Glomerular visceral epithelial cell (primary cell): ENCODE results near the gene SCN3B.
"Not testable (repeated sequence)": the region's sequence is repeated elsewhere in the genome, so short reads cannot be mapped to it uniquely, and the experiment has no call there.

Source experiments
- DNase-seq: peaks from one replicate; pipeline ENCODE4 v3.0.0-alpha.2; 2016; ENCODE audit errors: extremely low spot score

Gene SCN3B, protein sequence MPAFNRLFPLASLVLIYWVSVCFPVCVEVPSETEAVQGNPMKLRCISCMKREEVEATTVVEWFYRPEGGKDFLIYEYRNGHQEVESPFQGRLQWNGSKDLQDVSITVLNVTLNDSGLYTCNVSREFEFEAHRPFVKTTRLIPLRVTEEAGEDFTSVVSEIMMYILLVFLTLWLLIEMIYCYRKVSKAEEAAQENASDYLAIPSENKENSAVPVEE

GRCh38 chr11:123654566-123655081 is at the start of gene SCN3B:
TSS of gene SCN3B (minus strand) at chr11:123654624. CDS start at chr11:123653801, 823 bp downstream.
- DNase-seq, result peak; percentile 15

GRCh38 chr11:123702696-123703095 is 48.3 kb upstream of the SCN3B start:
- DNase-seq, result no peak

DNA sequence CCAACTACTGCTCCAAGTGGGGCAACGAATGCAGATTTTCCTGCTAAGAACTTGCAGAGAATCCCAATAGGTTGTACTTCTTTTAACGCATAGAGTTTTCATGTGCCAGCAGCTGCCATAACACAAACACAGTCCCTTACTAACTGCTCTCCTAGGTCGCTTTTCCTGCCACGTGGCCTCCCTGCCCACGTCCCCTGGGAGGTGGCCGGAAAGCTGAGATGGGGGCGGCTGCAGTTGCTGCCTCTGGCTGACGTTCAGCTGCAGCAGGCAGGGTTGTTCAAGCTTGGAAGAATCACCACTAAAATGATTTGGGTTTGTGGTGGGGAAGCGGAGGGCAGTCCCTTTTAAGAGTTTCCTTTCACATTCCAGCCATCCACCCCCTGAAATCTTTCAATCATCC is 47.7 kb upstream of the SCN3B start:
- DNase-seq, result no peak

- DNase-seq, result no peak
Observed at GRCh38 chr11:123700772-123701171, 46.3 kb upstream of the SCN3B start.

DNA sequence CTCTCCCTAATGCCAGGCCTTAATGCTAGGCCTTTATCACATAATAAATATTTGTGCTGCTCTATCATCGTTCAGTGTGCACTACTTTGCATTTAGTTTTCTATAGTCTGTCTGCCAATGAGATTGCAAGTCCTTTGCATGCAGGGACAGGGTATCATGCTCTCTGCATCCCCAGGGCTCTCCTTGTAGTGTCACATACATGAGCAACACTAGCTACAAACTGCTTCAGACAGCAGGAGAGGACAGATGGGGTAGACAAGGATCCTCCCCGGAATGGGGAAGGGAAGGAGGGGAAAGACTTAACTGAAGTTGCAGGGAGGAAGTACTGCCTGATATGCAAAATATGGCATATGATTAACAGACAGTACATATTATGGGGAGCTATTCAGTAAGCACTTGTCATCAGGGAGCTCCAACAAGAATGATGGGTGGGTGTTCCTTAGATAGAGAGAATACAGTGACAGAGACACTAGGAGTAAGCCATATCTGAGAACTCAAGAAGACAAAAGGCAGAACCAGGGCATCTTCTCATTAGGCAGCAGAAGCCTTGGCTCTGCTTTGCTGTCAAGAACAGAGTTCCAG is 44.2 kb upstream of the SCN3B start:
- DNase-seq, result no peak

- DNase-seq, result no peak
Observed at GRCh38 chr11:123696183-123696582, 41.8 kb upstream of the SCN3B start.

- no peak for DNase-seq
Observed at GRCh38 chr11:123695231-123695630, 40.8 kb upstream of the SCN3B start.

- DNase-seq, result no peak
Observed at GRCh38 chr11:123694551-123694950, 40.1 kb upstream of the SCN3B start.

GRCh38 chr11:123692961-123693360 is 38.5 kb upstream of the SCN3B start:
- DNase-seq, result no peak

GRCh38 chr11:123690485-123690884 is 36.1 kb upstream of the SCN3B start:
- no peak for DNase-seq

DNA sequence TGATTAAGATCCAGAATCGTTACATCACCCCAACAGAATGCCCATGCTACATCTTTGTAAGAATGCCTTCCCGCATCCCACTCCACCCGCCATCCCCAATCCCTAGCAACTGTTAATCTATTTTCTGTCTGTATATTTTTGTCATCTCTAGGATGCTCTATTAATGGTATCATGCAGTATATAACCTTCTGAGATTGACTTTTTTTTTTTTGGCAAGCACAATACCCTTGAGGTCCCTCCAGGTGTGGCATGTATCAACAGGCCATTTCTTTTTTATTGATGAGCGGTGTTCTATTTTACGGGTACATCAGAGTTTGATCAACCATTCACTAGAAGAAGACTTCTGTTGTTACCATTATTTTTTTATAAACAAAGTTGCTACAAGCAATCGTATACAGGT is 30.2 kb upstream of the SCN3B start:
- DNase-seq, result no peak

DNA sequence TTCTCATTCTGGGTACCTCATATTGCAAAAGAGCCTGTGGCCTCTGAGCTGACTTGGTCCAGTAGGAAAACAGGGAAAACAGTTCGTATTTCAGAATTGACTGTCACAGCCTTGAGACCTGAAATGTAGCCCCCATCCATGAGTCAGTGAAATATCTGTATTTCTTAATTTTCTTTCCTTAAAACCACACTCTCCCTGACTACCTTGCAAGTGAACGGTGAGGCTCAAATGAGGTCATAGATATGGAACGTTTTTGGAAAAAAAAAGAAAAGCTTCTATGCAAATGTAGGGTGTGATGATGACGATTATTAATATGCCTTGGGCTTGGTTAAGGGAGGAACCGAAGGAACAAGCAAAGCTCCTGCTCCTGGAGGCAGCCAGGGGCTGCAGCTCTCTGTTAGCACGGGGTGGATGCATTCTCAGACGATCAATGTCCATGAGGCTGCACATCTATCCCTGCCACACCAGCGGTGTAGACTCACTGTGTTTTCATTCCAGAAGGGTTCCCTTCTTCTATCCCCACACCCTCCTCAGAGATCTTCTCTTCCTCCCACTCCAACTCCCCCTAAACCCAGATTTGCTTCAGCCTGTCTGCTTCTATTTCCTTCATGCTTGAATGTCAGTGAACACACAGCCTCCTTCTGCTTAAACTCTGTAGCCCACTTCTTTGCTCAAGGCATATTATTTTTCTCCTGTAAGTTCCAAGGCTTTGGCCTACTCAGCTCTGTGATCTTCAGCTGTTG is 29.2 kb upstream of the SCN3B start:
- no peak for DNase-seq

DNA sequence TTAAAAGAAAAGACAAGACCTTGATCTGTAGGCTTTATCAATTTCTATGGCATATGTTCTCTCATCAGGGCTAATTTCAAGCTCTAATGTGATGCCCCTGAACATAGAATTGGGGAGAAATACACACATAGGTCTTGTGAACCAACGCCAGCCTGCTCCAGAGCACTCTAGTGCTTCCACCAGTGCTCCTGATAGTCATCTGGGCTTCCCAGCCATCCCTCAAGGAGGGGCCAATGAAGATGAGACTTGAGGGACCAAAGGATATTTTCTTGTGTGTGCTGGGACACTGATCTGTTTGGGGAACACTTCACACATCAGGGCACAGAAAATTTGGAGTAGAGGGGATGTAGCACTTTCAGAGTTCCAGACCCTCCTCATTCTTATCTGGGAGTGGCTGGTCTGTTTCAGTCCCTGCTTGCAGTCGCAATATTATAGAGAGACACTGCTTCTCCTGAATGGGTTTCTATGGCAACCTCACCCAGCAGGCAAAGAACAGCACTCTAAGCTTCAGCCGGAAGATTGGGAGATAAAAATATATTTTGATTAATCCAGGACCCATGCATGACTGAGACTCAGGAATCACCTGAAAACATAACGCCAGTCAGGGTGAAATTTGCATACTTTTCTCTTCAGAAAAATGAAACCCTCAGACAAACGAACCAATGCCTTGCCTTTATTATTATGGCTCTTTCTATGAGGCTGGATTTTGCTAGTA is 28.4 kb upstream of the SCN3B start:
- no peak for DNase-seq

GRCh38 chr11:123681030-123681429 is 26.6 kb upstream of the SCN3B start:
- no peak for DNase-seq

- no peak for DNase-seq
Observed at GRCh38 chr11:123678246-123678645, 23.8 kb upstream of the SCN3B start.

- no peak for DNase-seq
Observed at GRCh38 chr11:123677510-123677909, 23.1 kb upstream of the SCN3B start.

GRCh38 chr11:123674297-123674696 is 19.9 kb upstream of the SCN3B start:
- DNase-seq, result no peak

- no peak for DNase-seq
Observed at GRCh38 chr11:123672568-123672967, 18.1 kb upstream of the SCN3B start.

DNA sequence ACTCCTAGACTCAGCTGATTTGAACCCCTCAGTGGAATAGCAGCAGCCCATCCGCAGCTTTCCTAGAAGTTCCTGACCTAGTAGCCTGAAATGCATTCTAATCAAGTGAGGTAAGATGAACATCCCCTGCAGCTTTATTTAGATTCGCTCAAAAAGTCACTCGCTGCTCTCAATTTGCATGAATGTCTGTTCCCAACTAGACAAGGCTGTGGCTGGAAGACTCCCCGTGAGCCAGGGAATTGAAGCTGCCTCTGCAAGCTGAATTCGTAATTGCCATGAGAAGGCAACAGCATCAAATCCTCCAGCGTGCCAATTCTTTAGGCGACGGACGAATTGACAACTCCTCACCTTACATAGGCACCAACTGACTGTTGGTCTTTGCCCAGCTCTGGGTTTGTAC is 17.1 kb upstream of the SCN3B start:
- no peak for DNase-seq

DNA sequence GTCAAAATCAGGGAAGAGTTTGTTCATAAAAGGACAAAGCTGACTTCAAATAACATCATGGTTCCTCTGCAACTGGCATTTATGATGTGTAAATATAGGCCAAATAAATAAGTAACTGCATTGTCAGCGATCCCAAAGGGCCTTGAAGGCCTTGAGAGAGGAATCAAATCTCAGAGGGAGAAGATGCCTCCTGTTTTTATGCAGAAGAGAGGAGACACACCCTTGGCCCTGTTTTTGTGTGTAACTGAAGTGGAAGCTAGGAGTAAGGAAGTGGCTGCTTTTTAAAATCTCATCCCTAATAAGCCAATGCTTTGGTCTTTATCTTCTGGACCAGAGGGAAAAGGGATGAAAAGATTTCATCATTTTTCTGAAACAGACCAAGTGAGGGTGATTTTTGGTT is 15.7 kb upstream of the SCN3B start:
- no peak for DNase-seq

GRCh38 chr11:123665306-123665705 is 10.9 kb upstream of the SCN3B start:
- no peak for DNase-seq

DNA sequence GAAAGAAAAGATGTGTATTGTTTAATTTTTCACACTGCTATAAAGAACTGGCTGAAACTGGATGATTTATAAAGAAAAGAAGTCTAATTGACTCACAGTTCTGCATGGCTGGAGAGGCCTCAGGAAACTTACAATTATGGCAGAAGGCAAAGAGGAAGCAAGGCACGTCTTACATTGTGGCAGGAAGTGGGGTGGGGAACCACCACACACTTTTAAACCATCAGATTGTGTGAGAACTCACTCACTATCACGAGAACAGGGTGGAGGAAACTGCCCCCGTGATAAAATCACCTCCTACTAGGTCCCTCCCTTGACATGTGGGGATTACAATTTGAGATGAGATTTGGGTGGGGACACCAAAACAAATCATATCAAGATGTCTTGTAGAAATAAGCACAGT is 5.5 kb upstream of the SCN3B start:
- not testable (repeated sequence) for DNase-seq
